ENCODE data around the gene MSI2.

Gene MSI2

DNA sequence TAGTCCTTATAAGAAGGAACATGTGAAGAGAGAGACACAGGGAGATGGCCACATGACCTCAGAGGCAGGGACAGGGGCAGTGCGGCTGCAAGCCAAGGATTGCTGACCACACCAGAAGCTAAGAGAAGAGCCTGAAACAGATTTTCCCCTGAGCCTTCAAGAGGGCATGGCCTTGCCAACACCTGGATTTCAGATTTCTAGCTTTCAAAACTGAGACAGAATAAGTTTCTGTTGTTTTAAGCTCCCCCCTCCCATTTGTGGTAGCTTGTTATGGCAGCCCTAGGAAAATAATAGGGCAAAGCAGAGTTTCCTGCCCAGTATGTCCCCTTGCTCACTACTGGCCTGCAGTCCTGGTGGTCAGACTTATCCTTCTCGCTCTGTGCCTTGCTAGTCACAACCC lies 284.3 kb downstream of the MSI2 start:
- Histone ChIP-seq H3K27ac (ENCODE audit: low read depth, low read length, poor library complexity, severe bottlenecking) (peak overlapping the region; percentile 99), H3K4me3 (ENCODE audit: low read depth, low read length, poor library complexity, severe bottlenecking) (no peak overlapping the region), H3K9ac (ENCODE audit: low read length) (peak overlapping the region; percentile 25; the same call in 1 of the 2 replicates), H3K4me1 (ENCODE audit: insufficient read depth, low read length, severe bottlenecking) (peaks cover 97% of the 10 kb centered on the region), H3F3A (ENCODE audit: insufficient read depth, low read length) (no peaks in the 10 kb centered on the region), H3K27me3 (ENCODE audit: insufficient read depth, low read length) (no peaks in the 10 kb centered on the region), H3K79me2 (ENCODE audit: insufficient read depth, low read length) (no peaks in the 10 kb centered on the region), H4K20me1 (ENCODE audit: insufficient read depth, low read length) (no peaks in the 10 kb centered on the region), H3K9me3 (ENCODE audit: low read length) (no peaks in the 10 kb centered on the region), H2AFZ (ENCODE audit: low read length) (no peak overlapping the region), H3K4me2 (ENCODE audit: low read length) (peak overlapping the region; percentile 2; the same call in 1 of the 2 replicates), H3K9me2 (ENCODE audit: low read depth, low read length) (no peaks in the 10 kb centered on the region), H3K36me3 (ENCODE audit: insufficient read depth, low read length) (peaks cover 18% of the 10 kb centered on the region; the same call in 1 of the 2 replicates)
- TF ChIP-seq, protein P1, sequence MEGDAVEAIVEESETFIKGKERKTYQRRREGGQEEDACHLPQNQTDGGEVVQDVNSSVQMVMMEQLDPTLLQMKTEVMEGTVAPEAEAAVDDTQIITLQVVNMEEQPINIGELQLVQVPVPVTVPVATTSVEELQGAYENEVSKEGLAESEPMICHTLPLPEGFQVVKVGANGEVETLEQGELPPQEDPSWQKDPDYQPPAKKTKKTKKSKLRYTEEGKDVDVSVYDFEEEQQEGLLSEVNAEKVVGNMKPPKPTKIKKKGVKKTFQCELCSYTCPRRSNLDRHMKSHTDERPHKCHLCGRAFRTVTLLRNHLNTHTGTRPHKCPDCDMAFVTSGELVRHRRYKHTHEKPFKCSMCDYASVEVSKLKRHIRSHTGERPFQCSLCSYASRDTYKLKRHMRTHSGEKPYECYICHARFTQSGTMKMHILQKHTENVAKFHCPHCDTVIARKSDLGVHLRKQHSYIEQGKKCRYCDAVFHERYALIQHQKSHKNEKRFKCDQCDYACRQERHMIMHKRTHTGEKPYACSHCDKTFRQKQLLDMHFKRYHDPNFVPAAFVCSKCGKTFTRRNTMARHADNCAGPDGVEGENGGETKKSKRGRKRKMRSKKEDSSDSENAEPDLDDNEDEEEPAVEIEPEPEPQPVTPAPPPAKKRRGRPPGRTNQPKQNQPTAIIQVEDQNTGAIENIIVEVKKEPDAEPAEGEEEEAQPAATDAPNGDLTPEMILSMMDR (IDR thresholded peaks at IDR 0.05; ENCODE audit: low read length): no peak
- TF ChIP-seq EZH2 (IDR thresholded peaks at IDR 0.05; ENCODE audit: borderline replicate concordance, low read length): no peak

- Histone ChIP-seq H3K9me3 (ENCODE audit: low read length) (no peaks in the 10 kb centered on the region), H3K27me3 (ENCODE audit: insufficient read depth, low read length) (no peaks in the 10 kb centered on the region), H3K4me2 (ENCODE audit: low read length) (peak overlapping the region; percentile 2; the same call in 1 of the 2 replicates), H3K27ac (ENCODE audit: low read depth, low read length, poor library complexity, severe bottlenecking) (peak overlapping the region; percentile 99), H4K20me1 (ENCODE audit: insufficient read depth, low read length) (no peaks in the 10 kb centered on the region), H3K9ac (ENCODE audit: low read length) (peak overlapping the region; percentile 25), H3K4me3 (ENCODE audit: low read depth, low read length, poor library complexity, severe bottlenecking) (no peak overlapping the region), H3K36me3 (ENCODE audit: insufficient read depth, low read length) (peaks cover 21% of the 10 kb centered on the region; the same call in 1 of the 2 replicates), H3F3A (ENCODE audit: insufficient read depth, low read length) (no peaks in the 10 kb centered on the region), H3K9me2 (ENCODE audit: low read depth, low read length) (no peaks in the 10 kb centered on the region), H3K79me2 (ENCODE audit: insufficient read depth, low read length) (no peaks in the 10 kb centered on the region), H2AFZ (ENCODE audit: low read length) (no peak overlapping the region), H3K4me1 (ENCODE audit: insufficient read depth, low read length, severe bottlenecking) (peaks cover 97% of the 10 kb centered on the region)
- TF ChIP-seq EZH2 (IDR thresholded peaks at IDR 0.05; ENCODE audit: borderline replicate concordance, low read length): no peak
- TF ChIP-seq, protein P1 (IDR thresholded peaks at IDR 0.05; ENCODE audit: low read length): no peak
These were observed 284.7 kb downstream of the MSI2 start for GRCh38 chr17:57541049-57541448.

DNA sequence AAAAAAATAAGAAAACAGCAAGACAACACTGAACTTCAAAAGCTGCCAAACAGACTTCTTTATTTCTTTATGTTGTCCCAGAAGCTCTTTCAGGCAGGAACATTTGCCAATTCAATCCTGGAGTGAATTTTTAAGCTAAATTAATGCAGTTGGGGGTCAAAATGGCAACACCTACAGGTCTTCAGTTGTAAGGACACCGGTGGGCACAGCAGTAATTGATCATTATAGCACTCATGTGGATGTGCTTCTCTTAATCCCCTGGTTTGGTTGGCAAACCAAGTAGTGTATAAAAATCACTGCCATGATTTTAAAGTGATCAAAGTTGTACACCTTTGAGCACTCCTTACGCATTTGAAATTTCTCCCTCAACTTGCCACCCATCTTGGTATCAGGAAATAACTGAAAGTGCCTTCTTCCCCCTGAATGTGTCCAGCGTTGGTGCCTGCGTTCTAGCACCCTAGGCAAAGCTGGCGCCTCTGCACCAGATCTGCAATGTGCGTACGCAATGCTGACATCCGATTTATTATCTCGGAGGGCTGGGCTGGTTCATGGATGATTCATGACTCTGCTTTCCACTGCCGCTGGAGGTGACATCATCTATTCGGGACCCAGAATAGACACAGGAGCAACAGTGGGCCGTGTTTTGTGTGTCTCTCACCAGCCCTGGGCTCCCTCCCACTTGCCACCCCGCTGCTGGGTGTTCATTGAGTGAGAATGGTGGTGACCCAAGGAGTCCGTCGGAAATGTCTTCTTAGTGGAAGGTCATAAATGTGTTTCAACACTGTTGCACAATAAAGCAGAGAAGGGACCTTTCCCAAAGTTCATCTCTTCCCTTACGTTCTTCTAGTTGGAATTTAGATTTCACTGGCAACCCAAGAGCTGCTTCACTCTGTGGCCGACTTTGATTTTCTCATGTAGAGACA lies 285.4 kb downstream of the MSI2 start:
- no peaks in the 10 kb centered on the region for H3K27me3 ChIP-seq (ENCODE audit: insufficient read depth, low read length)
- no peaks in the 10 kb centered on the region for H3K79me2 ChIP-seq (ENCODE audit: insufficient read depth, low read length)
- TF ChIP-seq EZH2 (IDR thresholded peaks at IDR 0.05; ENCODE audit: borderline replicate concordance, low read length): no peak
- TF ChIP-seq, protein P1 (IDR thresholded peaks at IDR 0.05; ENCODE audit: low read length): peak; percentile 18; the same call in 1 of the 2 replicates
- H3K9me3 ChIP-seq (ENCODE audit: low read length): no peaks in the 10 kb centered on the region
- no peaks in the 10 kb centered on the region for H4K20me1 ChIP-seq (ENCODE audit: insufficient read depth, low read length)
- H3K36me3 ChIP-seq (ENCODE audit: insufficient read depth, low read length): peaks cover 16% of the 10 kb centered on the region; the same call in 1 of the 2 replicates
- no peak overlapping the region for H3K4me2 ChIP-seq (ENCODE audit: low read length)
- H2AFZ ChIP-seq (ENCODE audit: low read length): no peak overlapping the region
- H3F3A ChIP-seq (ENCODE audit: insufficient read depth, low read length): no peaks in the 10 kb centered on the region
- H3K4me3 ChIP-seq (ENCODE audit: low read depth, low read length, poor library complexity, severe bottlenecking): no peak overlapping the region
- H3K9ac ChIP-seq (ENCODE audit: low read length): no peak overlapping the region; the same call in 1 of the 2 replicates
- peak overlapping the region; percentile 99 for H3K27ac ChIP-seq (ENCODE audit: low read depth, low read length, poor library complexity, severe bottlenecking)
- no peaks in the 10 kb centered on the region for H3K9me2 ChIP-seq (ENCODE audit: low read depth, low read length)
- H3K4me1 ChIP-seq (ENCODE audit: insufficient read depth, low read length, severe bottlenecking): peaks cover 97% of the 10 kb centered on the region
